ENCODE results near the gene ING3. TPM values are rescaled to one million over a fixed set of nuclear protein-coding genes. Genes with fewer than 3 reads are reported as not detected.

ING3 gene
- total and polyA plus RNA-seq, 2 of the 8 experiments (the other 6 are each of a cell fraction or from before 2014, with no cell fraction given), result 6.0 to 17.7 TPM

GRCh38 chr7:121000081-121000983 lies 49.8 kb downstream of the ING3 start:
- no peak overlapping the region for H4K91ac ChIP-seq (replicated peaks; ENCODE audit: insufficient read length, low read length)
- H3K4me3 ChIP-seq (ENCODE audit: extremely low read depth in 1 of 4, insufficient read depth in 2 of 4, low read depth in 3 of 4, low read length in 4 of 4), result no peak overlapping the region
- no peak overlapping the region for H4K8ac ChIP-seq (ENCODE audit: extremely low read depth, insufficient read depth, low read length)
- no peak overlapping the region for H3K14ac ChIP-seq (ENCODE audit: insufficient read length)
- H3K27ac ChIP-seq (ENCODE audit: low read depth, low read length), result no peak overlapping the region
- WGBS, 2 experiments (ENCODE audit: extremely low coverage in 1 of 2, insufficient coverage in 1 of 2, insufficient read length in 1 of 2, insufficient replicate concordance in 2 of 2, low coverage in 1 of 2, low lambda C conversion rate in 2 of 2, missing lambda C conversion rate in 1 of 2), result 84% methylated on average over 9 of the region's 9 CpGs; no CpG with 5 or more reads in 1 of the 2 experiments
- no peaks in the 10 kb centered on the region for H3K79me1 ChIP-seq (ENCODE audit: low read depth, low read length)
- no peak overlapping the region for H3K9ac ChIP-seq (replicated peaks in 1 of 4; ENCODE audit: extremely low read depth in 1 of 4, low read depth in 3 of 4, low read length in 3 of 4)
- H3K23ac ChIP-seq (ENCODE audit: insufficient read length), result no peak overlapping the region
- no peak overlapping the region for H2BK20ac ChIP-seq (ENCODE audit: low read length)
- no peak overlapping the region for H2AFZ ChIP-seq (ENCODE audit: low read length)
- H2BK15ac ChIP-seq (ENCODE audit: low read length), result no peak overlapping the region
- H3K23me2 ChIP-seq (ENCODE audit: low read depth, low read length), result no peaks in the 10 kb centered on the region
- no peaks in the 10 kb centered on the region for H3K36me3 ChIP-seq (ENCODE audit: control insufficient read depth in 2 of 4, insufficient read depth in 4 of 4, low read length in 3 of 4)
- H3K56ac ChIP-seq (replicated peaks; ENCODE audit: insufficient read length, low read depth, low read length), result no peak overlapping the region
- H2AK5ac ChIP-seq (ENCODE audit: low read depth, low read length), result no peak overlapping the region
- ChIA-PET CTCF (ENCODE audit: partially characterized antibody) (interaction anchor here (0.8 to 3.3 kb wide), 6 partner anchors 10 to 259 kb away, joined by 3 to 16 read pairs (median 4); partner anchors contain the start of gene CPED1), POLR2A (ENCODE audit: partially characterized antibody) (no interaction called here)
- no peak for FAIRE-seq
- DNase-seq (ENCODE audit: low read depth in 1 of 2, low spot score in 2 of 2), result no peak
- no peak overlapping the region for H3K4me2 ChIP-seq (ENCODE audit: insufficient read depth in 1 of 2, low read depth in 2 of 2, low read length in 2 of 2)
- no peak overlapping the region for H4K5ac ChIP-seq (ENCODE audit: insufficient read length, low read depth, low read length)
- no peaks in the 10 kb centered on the region for H3K79me2 ChIP-seq (ENCODE audit: control insufficient read depth in 1 of 2, insufficient read depth in 2 of 2, low read length in 2 of 2)
- H3K18ac ChIP-seq (ENCODE audit: extremely low read depth, low read length), result no peak overlapping the region
- no peak overlapping the region for H2BK12ac ChIP-seq (ENCODE audit: low read depth, low read length)
- H4K20me1 ChIP-seq (replicated peaks in 1 of 2; ENCODE audit: control insufficient read depth in 1 of 2, insufficient read depth in 2 of 2, low read length in 2 of 2), result no peaks in the 10 kb centered on the region
- H3K4ac ChIP-seq (replicated peaks; ENCODE audit: insufficient read length, low read depth, low read length), result no peak overlapping the region
- H2BK120ac ChIP-seq (replicated peaks; ENCODE audit: low read depth, low read length), result no peak overlapping the region
- H3K9me3 ChIP-seq (ENCODE audit: insufficient read depth in 2 of 2, low read depth in 1 of 2, low read length in 1 of 2), result no peaks in the 10 kb centered on the region
- no peaks in the 10 kb centered on the region for H3K27me3 ChIP-seq (replicated peaks in 1 of 4; ENCODE audit: control insufficient read depth in 3 of 4, extremely low read depth in 1 of 4, insufficient read depth in 3 of 4, low read length in 3 of 4)
- no peak overlapping the region for H2BK5ac ChIP-seq (ENCODE audit: low read depth, low read length)
- TF ChIP-seq HDAC2 (IDR thresholded peaks at IDR 0.05; ENCODE audit: borderline replicate concordance in 1 of 2, low read depth in 2 of 2, low read length in 2 of 2), result no peak
- no peak for TF ChIP-seq SAP30 (IDR thresholded peaks at IDR 0.05; ENCODE audit: insufficient read depth, insufficient replicate concordance, low read length)
- TF ChIP-seq GTF2F1 (IDR thresholded peaks at IDR 0.05; ENCODE audit: borderline replicate concordance, low read depth, low read length), result no peak
- TF ChIP-seq SP4 (IDR thresholded peaks at IDR 0.05; ENCODE audit: low read length), result no peak
- TF ChIP-seq BCL11A (IDR thresholded peaks at IDR 0.05; ENCODE audit: low read depth in 2 of 2, low read length in 2 of 2), result no peak
- no peak for TF ChIP-seq JUN (IDR thresholded peaks at IDR 0.05; ENCODE audit: low read depth, low read length)
- TF ChIP-seq TCF12 (IDR thresholded peaks at IDR 0.05; ENCODE audit: low read depth, low read length), result no peak
- H3K4me1 ChIP-seq (replicated peaks in 1 of 4; ENCODE audit: control insufficient read depth in 3 of 4, insufficient read depth in 4 of 4, low read length in 3 of 4), result no peaks in the 10 kb centered on the region
